Thyroid gland (tissue), 4 donors: ENCODE measurements around the gene OXLD1.

Experiments used
- POLR2A ChIP-seq, 2 donors: fragments of 450-650 bp; IDR thresholded peaks; one replicate each; pipeline ENCODE4 v1.6.1; 2017; ENCODE audit warnings: antibody characterized with exemption in 2 of 2, mild to moderate bottlenecking in 2 of 2, moderate library complexity in 1 of 2
- TF ChIP-seq, protein P1 (sequence below), 6 experiments: fragments of 200-600 bp in 3 of 6; fragments of 450-650 bp in 3 of 6; sonication (generic) in 3 of 6; IDR thresholded peaks; one replicate each; pipeline ENCODE4 v1.5.1; 2016 to 2019; ENCODE audit warnings: antibody characterized with exemption in 6 of 6, mild to moderate bottlenecking in 2 of 6, inconsistent platforms in 1 of 6, moderate library complexity in 1 of 6

DNA sequence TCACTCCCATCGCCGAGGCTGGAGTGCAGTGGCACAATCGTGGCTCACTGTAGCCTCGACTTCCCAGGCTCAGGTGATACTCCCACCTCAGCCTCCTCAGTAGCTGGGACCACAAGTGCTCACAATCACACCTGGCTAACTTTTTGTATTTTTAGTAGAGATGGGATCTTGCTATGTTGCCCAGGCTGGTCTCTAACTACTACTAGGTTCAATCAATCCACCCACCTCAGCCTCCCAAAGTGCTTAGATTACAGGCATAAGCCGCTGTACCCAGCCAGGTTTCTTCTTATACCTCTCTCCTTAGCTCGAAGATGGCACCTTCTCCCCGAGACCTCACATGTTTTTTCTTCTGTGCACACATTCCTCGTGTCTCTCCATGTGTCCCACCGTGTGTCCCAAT is 26.4 kb downstream of the OXLD1 start:
- TF ChIP-seq, protein P1, sequence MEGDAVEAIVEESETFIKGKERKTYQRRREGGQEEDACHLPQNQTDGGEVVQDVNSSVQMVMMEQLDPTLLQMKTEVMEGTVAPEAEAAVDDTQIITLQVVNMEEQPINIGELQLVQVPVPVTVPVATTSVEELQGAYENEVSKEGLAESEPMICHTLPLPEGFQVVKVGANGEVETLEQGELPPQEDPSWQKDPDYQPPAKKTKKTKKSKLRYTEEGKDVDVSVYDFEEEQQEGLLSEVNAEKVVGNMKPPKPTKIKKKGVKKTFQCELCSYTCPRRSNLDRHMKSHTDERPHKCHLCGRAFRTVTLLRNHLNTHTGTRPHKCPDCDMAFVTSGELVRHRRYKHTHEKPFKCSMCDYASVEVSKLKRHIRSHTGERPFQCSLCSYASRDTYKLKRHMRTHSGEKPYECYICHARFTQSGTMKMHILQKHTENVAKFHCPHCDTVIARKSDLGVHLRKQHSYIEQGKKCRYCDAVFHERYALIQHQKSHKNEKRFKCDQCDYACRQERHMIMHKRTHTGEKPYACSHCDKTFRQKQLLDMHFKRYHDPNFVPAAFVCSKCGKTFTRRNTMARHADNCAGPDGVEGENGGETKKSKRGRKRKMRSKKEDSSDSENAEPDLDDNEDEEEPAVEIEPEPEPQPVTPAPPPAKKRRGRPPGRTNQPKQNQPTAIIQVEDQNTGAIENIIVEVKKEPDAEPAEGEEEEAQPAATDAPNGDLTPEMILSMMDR (IDR thresholded peaks at IDR 0.05): no peak
- no peak for TF ChIP-seq POLR2A (IDR thresholded peaks at IDR 0.05)
